ENCODE results near the gene MYO10. TPM values are rescaled to one million over a fixed set of nuclear protein-coding genes. Genes with fewer than 3 reads are reported as not detected.

MYO10 gene
- total and polyA plus RNA-seq, 2 of the 8 experiments (the other 6 are each of a cell fraction or from before 2014, with no cell fraction given) = 21.5 to 107 TPM

- TF ChIP-seq SRF (IDR thresholded peaks at IDR 0.05; ENCODE audit: low read depth, low read length) = no peak
- no peak for TF ChIP-seq BACH1 (IDR thresholded peaks at IDR 0.05; ENCODE audit: low read length)
- no peak for TF ChIP-seq GABPA (IDR thresholded peaks at IDR 0.05; ENCODE audit: borderline replicate concordance, insufficient read depth, low read length)
- TF ChIP-seq HDAC2 (IDR thresholded peaks at IDR 0.05; ENCODE audit: borderline replicate concordance in 1 of 2, low read depth in 2 of 2, low read length in 2 of 2) = no peak
- TF ChIP-seq JUND (IDR thresholded peaks at IDR 0.05; ENCODE audit: low read length) = no peak
- TF ChIP-seq FOSL1 (IDR thresholded peaks at IDR 0.05; ENCODE audit: insufficient read depth, low read depth, low read length) = no peak
- TF ChIP-seq KDM4A (IDR thresholded peaks at IDR 0.05; ENCODE audit: low read depth, low read length, severe bottlenecking) = no peak
- TF ChIP-seq CBX8 (IDR thresholded peaks at IDR 0.05; ENCODE audit: borderline replicate concordance, low read depth, low read length) = no peak
- no peak for TF ChIP-seq SP1 (IDR thresholded peaks at IDR 0.05; ENCODE audit: low read depth, low read length)
These were observed 223.9 kb downstream of the MYO10 start (continued) for GRCh38 chr5:16712178-16712577.
